ENCODE measurements around the gene PCOLCE2. TPM values are rescaled to one million over a fixed set of nuclear protein-coding genes. Genes with fewer than 3 reads are reported as not detected.

The PCOLCE2 gene
- total RNA-seq, 1 experiment from 2014 or later = 4.4 TPM

- Histone ChIP-seq H2AFZ (ENCODE audit: low read depth, low read length, poor library complexity, severe bottlenecking) (peak overlapping the region; percentile 36), H3K4me3 (replicated peaks in 1 of 2; ENCODE audit: low read depth in 1 of 2, low read length in 2 of 2) (no peak overlapping the region), H3K79me2 (ENCODE audit: insufficient read depth, low read length) (no peaks in the 10 kb centered on the region), H3K36me3 (ENCODE audit: control insufficient read depth in 1 of 2, insufficient read depth in 2 of 2, low read length in 2 of 2) (no peaks in the 10 kb centered on the region), H3K4me1 (ENCODE audit: control insufficient read depth in 1 of 2, insufficient read depth in 2 of 2, low read length in 2 of 2) (peaks cover 0 to 13% of the 10 kb centered on the region in 2 experiments; a peak in 2 of 4 replicates), H3K9ac (ENCODE audit: low read length) (no peak overlapping the region), H3K9me3 (ENCODE audit: control insufficient read depth in 1 of 2, insufficient read depth in 1 of 2, low read depth in 1 of 2, low read length in 2 of 2) (no peaks in the 10 kb centered on the region), H3K27ac (ENCODE audit: low read depth, low read length) (no peak overlapping the region), H3K9me2 (ENCODE audit: insufficient read depth) (no peaks in the 10 kb centered on the region), H3K27me3 (ENCODE audit: insufficient read depth, low read length) (no peaks in the 10 kb centered on the region), H3K4me2 (ENCODE audit: low read length) (peak overlapping the region; percentile 37; the same call in 1 of the 2 replicates), H4K20me1 (ENCODE audit: insufficient read depth) (no peaks in the 10 kb centered on the region)
- ChIA-PET RAD21 (ENCODE audit: low non-redundant PET in 1 of 2, low total read pairs in 2 of 2, uncharacterized antibody in 2 of 2, unreplicated experiment in 2 of 2) (no interaction called here), POLR2A (interaction anchor here (0.7 kb wide), 1 partner anchor 105 kb away, joined by 3 read pairs; the partner anchor contains the start of gene U2SURP), CTCF (interaction anchor here (2.0 kb wide), 1 partner anchor 68 kb away, joined by 7 read pairs; no protein-coding TSS in a partner anchor)
- no TSS peak for BruUV-seq (replicated peaks)
- ATAC-seq (peak; percentile 60), DNase-seq (ENCODE audit: low read depth, low spot score) (no peak)
- TF ChIP-seq FOSL1 (IDR thresholded peaks at IDR 0.05; ENCODE audit: low read depth) (peak; percentile 70; the same call in 1 of the 2 replicates), CEBPB (IDR thresholded peaks at IDR 0.05; ENCODE audit: low read depth) (no peak), POLR2A (IDR thresholded peaks at IDR 0.05; ENCODE audit: borderline replicate concordance, extremely low read depth, insufficient read depth, insufficient read length) (no peak), ELF1 (IDR thresholded peaks at IDR 0.05; ENCODE audit: borderline replicate concordance, low read depth) (no peak), JUND (IDR thresholded peaks at IDR 0.05) (peak; percentile 47; the same call in 1 of the 2 replicates), SIN3A (IDR thresholded peaks at IDR 0.05; ENCODE audit: low read depth) (no peak), EZH2phosphoT487 (IDR thresholded peaks at IDR 0.05; ENCODE audit: borderline replicate concordance) (no peak), ZBTB33 (IDR thresholded peaks at IDR 0.05; ENCODE audit: extremely low read depth, insufficient replicate concordance, low read length) (no peak), CBX3 (IDR thresholded peaks at IDR 0.05; ENCODE audit: low read depth) (no peak), ATF3 (IDR thresholded peaks at IDR 0.05) (no peak), POLR2AphosphoS5 (IDR thresholded peaks at IDR 0.05; ENCODE audit: low read depth, low read length) (no peak), REST (IDR thresholded peaks at IDR 0.05; ENCODE audit: low read depth) (no peak), ZNF274 (IDR thresholded peaks at IDR 0.05; ENCODE audit: low read depth, low read length) (no peak)
- intact Hi-C loops (cut with micrococcal nuclease) = no loop called here
These were observed 7.4 kb upstream of the PCOLCE2 start for GRCh38 chr3:142896201-142896755.

Data from HCT116 (cell line).